GM12878 (cell line): ENCODE data around the gene PPP2R5C. TPM values are rescaled to one million over a fixed set of nuclear protein-coding genes. Genes with fewer than 3 reads are reported as not detected.

Experiments
- ATAC-seq: fragments of 200-7000 bp; cut with Tn5 transposase; 3 replicates; pipeline ENCODE4 v1.9.1; 2020; ENCODE audit warnings: mild to moderate bottlenecking, moderate library complexity
- BruUV-seq: library from RNA; stranded (reverse); fragments of 400-500 nt; replicated peaks from 2 replicates; lab custom pipeline; 2021; lab: Mats Ljungman, UMichigan
- CTCF ChIA-PET: fragments of 300-600 bp; sonication (Branson Sonifier 250); formaldehyde crosslinking; extraction: SDS; loops from one replicate; lab custom pipeline; 2021; ENCODE audit warnings: inconsistent platforms; lab: Yijun Ruan, JAX
- POLR2A ChIA-PET: fragments of 350-600 bp; formaldehyde crosslinking; extraction: SDS; loops from one replicate; lab custom pipeline; 2021; ENCODE audit warnings: inconsistent platforms; lab: Charles Lee
- RAD21 ChIA-PET: fragments of 300-600 bp; sonication (Branson Sonifier 250); formaldehyde crosslinking; loops from one replicate; lab custom pipeline; 2023; ENCODE audit warnings: antibody characterized with exemption; ENCODE audit not compliant: unreplicated experiment; lab: Charles Lee
- SMC1A ChIA-PET: fragments of 300-600 bp; sonication (Branson Sonifier 250); formaldehyde crosslinking; loops from one replicate; lab custom pipeline; 2023; ENCODE audit not compliant: unreplicated experiment, uncharacterized antibody; lab: Charles Lee
- DNase-seq: peaks from one replicate; pipeline ENCODE4 v3.0.0-alpha.2; 2011; ENCODE audit warnings: low read depth, low spot score
- FAIRE-seq: peaks from 3 replicates; lab custom pipeline; 2011; peaks lifted over from hg19 to GRCh38; lab: Jason Lieb, UNC
- H2AFZ ChIP-seq: 2 replicates; pipeline ENCODE4 v1.6.0; 2011; ENCODE audit warnings: low read depth, low read length, control low read depth; ENCODE audit not compliant: control insufficient read depth
- H3K27ac ChIP-seq: 2 replicates; pipeline ENCODE4 v1.5.1; 2011; ENCODE audit warnings: control low read depth; ENCODE audit not compliant: control insufficient read depth, insufficient read depth
- H3K27me3 ChIP-seq, 2 experiments: replicated peaks in 1 of 2; 2 replicates each; pipeline versions ENCODE4 v1.6.0 to v1.6.1; 2011; ENCODE audit warnings: low read length in 1 of 2; ENCODE audit not compliant: control insufficient read depth in 2 of 2, insufficient read depth in 2 of 2
- H3K36me3 ChIP-seq, 2 experiments: 2 replicates each; pipeline ENCODE4 v1.5.1; 2011; ENCODE audit warnings: low read length in 1 of 2; ENCODE audit not compliant: control insufficient read depth in 2 of 2, insufficient read depth in 2 of 2
- H3K4me1 ChIP-seq: 2 replicates; pipeline ENCODE4 v1.6.1; 2011; ENCODE audit warnings: mild to moderate bottlenecking, low read length, moderate library complexity, mixed read lengths; ENCODE audit not compliant: control insufficient read depth, insufficient read depth
- H3K4me2 ChIP-seq: 2 replicates; pipeline ENCODE4 v1.6.0; 2011; ENCODE audit warnings: control low read depth; ENCODE audit not compliant: control insufficient read depth, insufficient read depth
- H3K4me3 ChIP-seq: fragments of 200-600 bp; sonication (generic); 2 replicates; pipeline ENCODE4 v1.5.1; 2016
- H3K79me2 ChIP-seq: 2 replicates; pipeline ENCODE4 v1.6.0; 2011; ENCODE audit warnings: low read length; ENCODE audit not compliant: control insufficient read depth, insufficient read depth
- H3K9ac ChIP-seq: 2 replicates; pipeline ENCODE4 v1.8.0; 2011; ENCODE audit warnings: low read length, control low read depth, mixed read lengths; ENCODE audit not compliant: control insufficient read depth, insufficient read depth
- H3K9me3 ChIP-seq: replicated peaks from 3 replicates; pipeline ENCODE4 v1.5.1; 2011; ENCODE audit warnings: mild to moderate bottlenecking, low read length; ENCODE audit not compliant: control insufficient read depth, insufficient read depth
- H4K20me1 ChIP-seq: 2 replicates; pipeline ENCODE4 v1.6.0; 2011; ENCODE audit not compliant: control insufficient read depth, insufficient read depth
- CEBPB ChIP-seq, 2 experiments: fragments of 150-350 bp in 1 of 2; IDR thresholded peaks; 2 replicates each; pipeline ENCODE4 v1.6.1; 2012 to 2014; ENCODE audit warnings: low read depth in 2 of 2, low read length in 2 of 2, borderline replicate concordance in 1 of 2, inconsistent platforms in 1 of 2
- CHD1 ChIP-seq: IDR thresholded peaks from 2 replicates; pipeline ENCODE4 v1.6.1; 2012; ENCODE audit warnings: low read depth, low read length, improper control_type of control experiment
- HDAC6 ChIP-seq: fragments of 200-600 bp; sonication (generic); IDR thresholded peaks from one replicate; pipeline ENCODE4 v1.8.0; 2017; ENCODE audit warnings: antibody characterized with exemption; ENCODE audit not compliant: unreplicated experiment
- KAT2A ChIP-seq: conservative IDR thresholded peaks from 2 replicates; pipeline ENCODE4 v1.6.1; 2011; ENCODE audit warnings: low read depth, low read length; ENCODE audit not compliant: control insufficient read depth
- NFXL1 ChIP-seq: fragments of 450-650 bp; IDR thresholded peaks from 2 replicates; pipeline ENCODE4 v1.6.1; 2017; ENCODE audit warnings: antibody characterized with exemption, mild to moderate bottlenecking, borderline replicate concordance
- POLR2AphosphoS5 ChIP-seq: IDR thresholded peaks from 2 replicates; pipeline ENCODE4 v1.6.1; 2011; ENCODE audit warnings: mild to moderate bottlenecking, low read length, inconsistent platforms
- POU2F2 ChIP-seq: IDR thresholded peaks from 3 replicates; pipeline ENCODE4 v1.6.1; 2011; ENCODE audit warnings: low read depth, mild to moderate bottlenecking, low read length, borderline replicate concordance
- RELB ChIP-seq: fragments of 450-650 bp; IDR thresholded peaks from 2 replicates; pipeline ENCODE4 v1.6.1; 2017; ENCODE audit warnings: low read depth, mild to moderate bottlenecking, moderate library complexity
- SP1 ChIP-seq: IDR thresholded peaks from one replicate; pipeline ENCODE4 v1.6.1; 2011; ENCODE audit warnings: low read depth, low read length
- SREBF2 ChIP-seq: IDR thresholded peaks from 2 replicates; pipeline ENCODE4 v1.6.1; 2012; ENCODE audit warnings: mild to moderate bottlenecking, low read length
- TAF1 ChIP-seq: IDR thresholded peaks from 2 replicates; pipeline ENCODE4 v1.6.1; 2011; ENCODE audit warnings: mild to moderate bottlenecking, low read depth, low read length, borderline replicate concordance
- ZNF217 ChIP-seq: fragments of 450-650 bp; IDR thresholded peaks from 2 replicates; pipeline ENCODE4 v1.6.1; 2017; ENCODE audit warnings: antibody characterized with exemption, mild to moderate bottlenecking
- WGBS: methylation state at CpG from one replicate; pipeline ENCODE4 v1.1.6; 2016; ENCODE audit warnings: low lambda C conversion rate; ENCODE audit not compliant: insufficient replicate concordance, insufficient coverage; ENCODE audit errors: missing lambda C conversion rate; 5-methylcytosine and 5-hydroxymethylcytosine counted together
- in situ Hi-C: fragments of 300-500 bp; cut with MboI; formaldehyde crosslinking; loops from 9 replicates; pipeline ENCODE4 v1.14.3; 2018; ENCODE audit warnings: mixed read lengths
- intact Hi-C: fragments of 100-400 bp; cut with micrococcal nuclease; formaldehyde crosslinking; loops from one replicate; pipeline ENCODE4 v1.14.2; 2022; ENCODE audit not compliant: unreplicated experiment
- polyA plus RNA-seq, 11 experiments: library from polyadenylated mRNA; depleted of rRNA in 4 of 11; unstranded in 6 of 11; stranded (reverse) in 5 of 11; fragments of >200 nt; fragmentation: Nextera tagmentation in 4 of 11; fragmentation: Illumina TruSeq in 1 of 11; extraction: Ambion mirVana in 4 of 11; extraction: Trizol in 1 of 11; gene quantifications; 1 replicate in 1 of 11; 2 replicates in 10 of 11; pipeline versions ENCODE4 v1.2.1 to v1.2.3, GENCODE V29; 2011 to 2016; ENCODE audit warnings: inconsistent platforms in 2 of 11, missing spikeins in 2 of 11, low read depth in 1 of 11
- total RNA-seq, 4 experiments: library from RNA; depleted of rRNA in 3 of 4; stranded (reverse); fragments of >200 nt in 3 of 4; fragmentation: Illumina TruSeq in 1 of 4; extraction: Trizol in 1 of 4; gene quantifications; 2 replicates each; pipeline versions ENCODE4 v1.2.1 to v1.2.3, GENCODE V29; 2013 to 2021
- TF ChIP-seq, protein P1 (sequence below): fragments of 450-650 bp; formaldehyde crosslinking; IDR thresholded peaks from 2 replicates; pipeline ENCODE4 v1.4.0; 2022; ENCODE audit warnings: mild to moderate bottlenecking, moderate library complexity

PPP2R5C gene
- total and polyA plus RNA-seq, 10 of the 15 experiments (the other 5 are each of a cell fraction or from before 2014, with no cell fraction given) = 106 to 199 (median 144) TPM

DNA sequence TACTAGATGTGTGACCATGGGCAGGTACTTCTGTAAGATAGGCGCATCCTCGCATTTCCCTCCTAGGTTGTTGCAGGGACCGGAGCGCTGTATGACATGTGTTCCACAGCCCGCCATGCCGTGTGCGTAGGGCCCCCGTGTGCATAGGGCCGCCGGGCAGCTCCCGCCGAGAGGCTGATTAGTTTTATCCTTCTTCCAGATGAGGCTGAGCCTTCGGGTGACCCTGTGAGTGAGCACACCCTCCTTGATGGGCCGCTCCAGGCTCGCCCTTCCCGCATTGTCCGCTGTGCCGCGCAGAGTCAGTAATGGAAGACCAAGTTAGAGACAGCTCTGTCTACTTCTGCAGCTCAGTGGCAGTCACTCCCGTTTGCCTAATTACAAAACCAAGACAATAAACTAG is 130.0 kb downstream of the PPP2R5C start:
- peaks cover 7 to 16% of the 10 kb centered on the region in 2 experiments for H3K36me3 ChIP-seq
- intact Hi-C loops = no loop called here
- RAD21 ChIA-PET = no interaction called here

DNA sequence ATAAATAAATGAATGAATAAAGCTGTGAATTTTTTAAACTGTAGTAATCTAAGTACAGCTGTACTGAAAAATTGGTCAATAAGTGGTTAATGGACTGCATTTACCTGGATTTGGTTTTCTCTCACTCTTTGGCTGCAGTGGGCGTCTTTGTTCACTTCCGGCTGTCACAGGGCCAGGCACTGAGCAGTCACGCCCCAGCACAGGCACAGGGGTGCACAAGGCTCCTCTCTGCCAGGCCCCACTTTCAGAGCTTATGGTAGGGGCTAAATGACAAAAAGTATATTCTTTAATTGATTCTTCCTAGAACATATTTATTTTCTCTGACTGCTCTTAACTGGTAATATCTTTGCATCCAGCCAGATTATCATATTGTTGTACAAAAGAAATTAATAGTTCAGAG is 132.2 kb downstream of the PPP2R5C start:
- Histone ChIP-seq H3K9me3 (no peaks in the 10 kb centered on the region), H3K36me3 (peaks cover 0 to 32% of the 10 kb centered on the region in 2 experiments), H3K27me3 (no peaks in the 10 kb centered on the region), H3K9ac (no peak overlapping the region), H4K20me1 (no peaks in the 10 kb centered on the region), H3K4me3 (no peak overlapping the region), H3K79me2 (no peaks in the 10 kb centered on the region), H2AFZ (no peak overlapping the region), H3K27ac (no peak overlapping the region), H3K4me1 (no peaks in the 10 kb centered on the region), H3K4me2 (no peak overlapping the region)
- FAIRE-seq (no peak), DNase-seq (no peak), ATAC-seq (no peak)
- 98% methylated on average over 3 of the region's 3 CpGs for WGBS
- intact Hi-C loops = no loop called here
- RAD21 ChIA-PET = no interaction called here
- POLR2A ChIA-PET = no interaction called here
- SMC1A ChIA-PET = interaction anchor here (0.9 to 1.5 kb wide), 2 partner anchors 85 to 120 kb away, joined by 3 read pairs; no protein-coding TSS in a partner anchor
- in situ Hi-C loops = no loop called here
- BruUV-seq = no TSS peak
- CTCF ChIA-PET = no interaction called here
- TF ChIP-seq CHD1 (no peak), TAF1 (no peak), SP1 (no peak), POU2F2 (no peak), HDAC6 (no peak), NFXL1 (no peak), RELB (no peak), CEBPB (IDR thresholded peaks at IDR 0.05; ENCODE audit: borderline replicate concordance in 1 of 2, low read depth in 2 of 2, low read length in 2 of 2) (no peak), KAT2A (no peak)
- TF ChIP-seq, protein P1, sequence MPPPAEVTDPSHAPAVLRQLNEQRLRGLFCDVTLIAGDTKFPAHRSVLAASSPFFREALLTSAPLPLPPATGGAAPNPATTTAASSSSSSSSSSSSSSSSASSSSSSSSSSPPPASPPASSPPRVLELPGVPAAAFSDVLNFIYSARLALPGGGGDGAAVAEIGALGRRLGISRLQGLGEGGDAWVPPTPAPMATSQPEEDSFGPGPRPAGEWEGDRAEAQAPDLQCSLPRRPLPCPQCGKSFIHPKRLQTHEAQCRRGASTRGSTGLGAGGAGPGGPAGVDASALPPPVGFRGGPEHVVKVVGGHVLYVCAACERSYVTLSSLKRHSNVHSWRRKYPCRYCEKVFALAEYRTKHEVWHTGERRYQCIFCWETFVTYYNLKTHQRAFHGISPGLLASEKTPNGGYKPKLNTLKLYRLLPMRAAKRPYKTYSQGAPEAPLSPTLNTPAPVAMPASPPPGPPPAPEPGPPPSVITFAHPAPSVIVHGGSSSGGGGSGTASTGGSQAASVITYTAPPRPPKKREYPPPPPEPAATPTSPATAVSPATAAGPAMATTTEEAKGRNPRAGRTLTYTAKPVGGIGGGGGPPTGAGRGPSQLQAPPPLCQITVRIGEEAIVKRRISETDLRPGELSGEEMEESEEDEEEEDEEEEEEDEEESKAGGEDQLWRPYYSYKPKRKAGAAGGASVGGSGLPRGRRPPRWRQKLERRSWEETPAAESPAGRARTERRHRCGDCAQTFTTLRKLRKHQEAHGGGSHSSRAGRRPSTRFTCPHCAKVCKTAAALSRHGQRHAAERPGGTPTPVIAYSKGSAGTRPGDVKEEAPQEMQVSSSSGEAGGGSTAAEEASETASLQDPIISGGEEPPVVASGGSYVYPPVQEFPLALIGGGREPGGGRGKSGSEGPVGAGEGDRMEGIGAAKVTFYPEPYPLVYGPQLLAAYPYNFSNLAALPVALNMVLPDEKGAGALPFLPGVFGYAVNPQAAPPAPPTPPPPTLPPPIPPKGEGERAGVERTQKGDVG (CRISPR knock-in tag) = no peak

More for the DNA sequence above, 130.0 kb downstream of the PPP2R5C start:
- no TSS peak for BruUV-seq
- FAIRE-seq = no peak
- Histone ChIP-seq H3K4me1 (no peaks in the 10 kb centered on the region), H3K4me2 (no peak overlapping the region), H4K20me1 (no peaks in the 10 kb centered on the region), H3K27me3 (no peaks in the 10 kb centered on the region), H3K27ac (no peak overlapping the region), H3K4me3 (no peak overlapping the region), H3K79me2 (no peaks in the 10 kb centered on the region), H3K9ac (no peak overlapping the region), H2AFZ (no peak overlapping the region)
- WGBS = 97% methylated on average over 20 of the region's 20 CpGs
- in situ Hi-C loops = no loop called here
- no peak for DNase-seq
- CTCF ChIA-PET = interaction anchor here (0.8 to 1.4 kb wide), 3 partner anchors 11 to 121 kb away, joined by 4 to 5 read pairs (median 4); no protein-coding TSS in a partner anchor
- no peak for ATAC-seq
- TF ChIP-seq ZNF217 = no peak
- no peak for TF ChIP-seq POLR2AphosphoS5
- TF ChIP-seq SREBF2 = no peak
- TF ChIP-seq, all 136 proteins: peak for 0
- ChIA-PET SMC1A (interaction anchor here (0.9 kb wide), 1 partner anchor 40 kb away, joined by 3 read pairs; no protein-coding TSS in a partner anchor), POLR2A (no interaction called here)
- no peaks in the 10 kb centered on the region for H3K9me3 ChIP-seq
